ENCODE results near the gene PDPK1.

GRCh38 chr16:2535625-2536013, 2.2 kb upstream of the PDPK1 start:
- no peak for TF ChIP-seq CTCF (IDR thresholded peaks at IDR 0.05; ENCODE audit: low read length)
- no peak for TF ChIP-seq EZH2 (IDR thresholded peaks at IDR 0.05; ENCODE audit: borderline replicate concordance, low read length)

All from OCI-LY1 (cell line).